Measurements from ENCODE around the gene RNF212.

DNA sequence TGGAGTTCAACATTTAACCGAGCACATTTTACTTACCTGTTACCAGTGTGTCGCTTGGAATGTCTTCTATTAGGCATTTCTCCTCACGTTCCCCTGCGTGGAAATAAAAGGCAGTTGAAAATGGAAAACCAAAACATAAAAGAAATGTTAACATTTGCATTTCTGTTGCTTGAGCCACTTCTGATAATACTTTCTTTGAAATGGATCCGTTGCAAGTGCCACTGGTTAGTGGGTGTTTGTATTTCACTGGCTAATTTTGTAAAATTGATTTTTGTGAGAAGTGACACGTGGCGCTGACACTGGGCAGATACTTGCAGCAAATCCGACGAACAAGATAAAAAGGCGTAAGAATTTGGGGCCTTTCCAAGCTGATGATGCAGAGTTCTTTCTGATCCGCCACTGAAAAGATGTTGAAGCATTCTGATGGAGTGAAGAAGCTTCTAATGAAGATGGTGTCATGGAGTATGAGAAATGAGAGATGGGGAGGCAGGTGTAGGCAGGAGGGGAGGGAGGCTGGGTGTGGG lies 40.3 kb upstream of the RNF212 start:
- TF ChIP-seq, protein P1, sequence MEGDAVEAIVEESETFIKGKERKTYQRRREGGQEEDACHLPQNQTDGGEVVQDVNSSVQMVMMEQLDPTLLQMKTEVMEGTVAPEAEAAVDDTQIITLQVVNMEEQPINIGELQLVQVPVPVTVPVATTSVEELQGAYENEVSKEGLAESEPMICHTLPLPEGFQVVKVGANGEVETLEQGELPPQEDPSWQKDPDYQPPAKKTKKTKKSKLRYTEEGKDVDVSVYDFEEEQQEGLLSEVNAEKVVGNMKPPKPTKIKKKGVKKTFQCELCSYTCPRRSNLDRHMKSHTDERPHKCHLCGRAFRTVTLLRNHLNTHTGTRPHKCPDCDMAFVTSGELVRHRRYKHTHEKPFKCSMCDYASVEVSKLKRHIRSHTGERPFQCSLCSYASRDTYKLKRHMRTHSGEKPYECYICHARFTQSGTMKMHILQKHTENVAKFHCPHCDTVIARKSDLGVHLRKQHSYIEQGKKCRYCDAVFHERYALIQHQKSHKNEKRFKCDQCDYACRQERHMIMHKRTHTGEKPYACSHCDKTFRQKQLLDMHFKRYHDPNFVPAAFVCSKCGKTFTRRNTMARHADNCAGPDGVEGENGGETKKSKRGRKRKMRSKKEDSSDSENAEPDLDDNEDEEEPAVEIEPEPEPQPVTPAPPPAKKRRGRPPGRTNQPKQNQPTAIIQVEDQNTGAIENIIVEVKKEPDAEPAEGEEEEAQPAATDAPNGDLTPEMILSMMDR (IDR thresholded peaks at IDR 0.05), result no peak
- TF ChIP-seq POLR2A (IDR thresholded peaks at IDR 0.05), result no peak
